GM12878 (cell line): ENCODE data around the gene ME1. TPM values are rescaled to one million over a fixed set of nuclear protein-coding genes. Genes with fewer than 3 reads are reported as not detected.

Experiments used
- ATAC-seq: fragments of 200-7000 bp; cut with Tn5 transposase; 3 replicates; pipeline ENCODE4 v1.9.1; 2020; ENCODE audit warnings: mild to moderate bottlenecking, moderate library complexity
- BruUV-seq: library from RNA; stranded (reverse); fragments of 400-500 nt; replicated peaks from 2 replicates; lab custom pipeline; 2021; lab: Mats Ljungman, UMichigan
- CTCF ChIA-PET: fragments of 300-600 bp; sonication (Branson Sonifier 250); formaldehyde crosslinking; extraction: SDS; loops from one replicate; lab custom pipeline; 2021; ENCODE audit warnings: inconsistent platforms; lab: Yijun Ruan, JAX
- POLR2A ChIA-PET: fragments of 350-600 bp; formaldehyde crosslinking; extraction: SDS; loops from one replicate; lab custom pipeline; 2021; ENCODE audit warnings: inconsistent platforms; lab: Charles Lee
- RAD21 ChIA-PET: fragments of 300-600 bp; sonication (Branson Sonifier 250); formaldehyde crosslinking; loops from one replicate; lab custom pipeline; 2023; ENCODE audit warnings: antibody characterized with exemption; ENCODE audit not compliant: unreplicated experiment; lab: Charles Lee
- SMC1A ChIA-PET: fragments of 300-600 bp; sonication (Branson Sonifier 250); formaldehyde crosslinking; loops from one replicate; lab custom pipeline; 2023; ENCODE audit not compliant: unreplicated experiment, uncharacterized antibody; lab: Charles Lee
- DNase-seq: peaks from one replicate; pipeline ENCODE4 v3.0.0-alpha.2; 2011; ENCODE audit warnings: low read depth, low spot score
- FAIRE-seq: peaks from 3 replicates; lab custom pipeline; 2011; peaks lifted over from hg19 to GRCh38; lab: Jason Lieb, UNC
- H2AFZ ChIP-seq: 2 replicates; pipeline ENCODE4 v1.6.0; 2011; ENCODE audit warnings: low read depth, low read length, control low read depth; ENCODE audit not compliant: control insufficient read depth
- H3K27ac ChIP-seq: 2 replicates; pipeline ENCODE4 v1.5.1; 2011; ENCODE audit warnings: control low read depth; ENCODE audit not compliant: control insufficient read depth, insufficient read depth
- H3K27me3 ChIP-seq, 2 experiments: replicated peaks in 1 of 2; 2 replicates each; pipeline versions ENCODE4 v1.6.0 to v1.6.1; 2011; ENCODE audit warnings: low read length in 1 of 2; ENCODE audit not compliant: control insufficient read depth in 2 of 2, insufficient read depth in 2 of 2
- H3K36me3 ChIP-seq, 2 experiments: 2 replicates each; pipeline ENCODE4 v1.5.1; 2011; ENCODE audit warnings: low read length in 1 of 2; ENCODE audit not compliant: control insufficient read depth in 2 of 2, insufficient read depth in 2 of 2
- H3K4me1 ChIP-seq: 2 replicates; pipeline ENCODE4 v1.6.1; 2011; ENCODE audit warnings: mild to moderate bottlenecking, low read length, moderate library complexity, mixed read lengths; ENCODE audit not compliant: control insufficient read depth, insufficient read depth
- H3K4me2 ChIP-seq: 2 replicates; pipeline ENCODE4 v1.6.0; 2011; ENCODE audit warnings: control low read depth; ENCODE audit not compliant: control insufficient read depth, insufficient read depth
- H3K4me3 ChIP-seq: fragments of 200-600 bp; sonication (generic); 2 replicates; pipeline ENCODE4 v1.5.1; 2016
- H3K79me2 ChIP-seq: 2 replicates; pipeline ENCODE4 v1.6.0; 2011; ENCODE audit warnings: low read length; ENCODE audit not compliant: control insufficient read depth, insufficient read depth
- H3K9ac ChIP-seq: 2 replicates; pipeline ENCODE4 v1.8.0; 2011; ENCODE audit warnings: low read length, control low read depth, mixed read lengths; ENCODE audit not compliant: control insufficient read depth, insufficient read depth
- H3K9me3 ChIP-seq: replicated peaks from 3 replicates; pipeline ENCODE4 v1.5.1; 2011; ENCODE audit warnings: mild to moderate bottlenecking, low read length; ENCODE audit not compliant: control insufficient read depth, insufficient read depth
- H4K20me1 ChIP-seq: 2 replicates; pipeline ENCODE4 v1.6.0; 2011; ENCODE audit not compliant: control insufficient read depth, insufficient read depth
- BMI1 ChIP-seq: fragments of 450-650 bp; IDR thresholded peaks from 2 replicates; pipeline ENCODE4 v1.6.1; 2016; ENCODE audit warnings: mild to moderate bottlenecking, moderate library complexity, borderline replicate concordance
- CEBPB ChIP-seq, 2 experiments: fragments of 150-350 bp in 1 of 2; IDR thresholded peaks; 2 replicates each; pipeline ENCODE4 v1.6.1; 2012 to 2014; ENCODE audit warnings: low read depth in 2 of 2, low read length in 2 of 2, borderline replicate concordance in 1 of 2, inconsistent platforms in 1 of 2
- GABPA ChIP-seq: IDR thresholded peaks from 2 replicates; pipeline ENCODE4 v1.6.1; 2014; ENCODE audit warnings: antibody characterized with exemption, low read depth, mild to moderate bottlenecking, inconsistent platforms
- MTA3 ChIP-seq: IDR thresholded peaks from 2 replicates; pipeline ENCODE4 v1.6.1; 2012; ENCODE audit warnings: low read length, inconsistent platforms, borderline replicate concordance
- NBN ChIP-seq: fragments of 450-650 bp; IDR thresholded peaks from 2 replicates; pipeline ENCODE4 v1.6.1; 2016
- PAX5 ChIP-seq: IDR thresholded peaks from 2 replicates; pipeline ENCODE4 v1.6.1; 2011; ENCODE audit warnings: low read depth, low read length, borderline replicate concordance
- RB1 ChIP-seq: fragments of 450-650 bp; formaldehyde crosslinking; IDR thresholded peaks from 2 replicates; pipeline ENCODE4 v1.6.1; 2017; ENCODE audit warnings: mild to moderate bottlenecking, borderline replicate concordance
- RELA ChIP-seq: fragments of 450-650 bp; IDR thresholded peaks from 2 replicates; pipeline ENCODE4 v1.8.0; 2014; ENCODE audit warnings: borderline replicate concordance; ENCODE audit not compliant: partially characterized antibody
- SREBF1 ChIP-seq: IDR thresholded peaks from 2 replicates; pipeline ENCODE4 v1.6.1; 2012; ENCODE audit warnings: mild to moderate bottlenecking, low read length
- STAT1 ChIP-seq: fragments of 450-650 bp; conservative IDR thresholded peaks from 2 replicates; pipeline ENCODE4 v1.6.1; 2014; ENCODE audit warnings: antibody characterized with exemption, mild to moderate bottlenecking
- TCF3 ChIP-seq: IDR thresholded peaks from 2 replicates; pipeline ENCODE4 v1.6.1; 2012; ENCODE audit warnings: low read depth, mild to moderate bottlenecking, low read length, borderline replicate concordance; ENCODE audit not compliant: insufficient read depth
- WGBS: methylation state at CpG from one replicate; pipeline ENCODE4 v1.1.6; 2016; ENCODE audit warnings: low lambda C conversion rate; ENCODE audit not compliant: insufficient replicate concordance, insufficient coverage; ENCODE audit errors: missing lambda C conversion rate; 5-methylcytosine and 5-hydroxymethylcytosine counted together
- in situ Hi-C: fragments of 300-500 bp; cut with MboI; formaldehyde crosslinking; loops from 9 replicates; pipeline ENCODE4 v1.14.3; 2018; ENCODE audit warnings: mixed read lengths
- intact Hi-C: fragments of 100-400 bp; cut with micrococcal nuclease; formaldehyde crosslinking; loops from one replicate; pipeline ENCODE4 v1.14.2; 2022; ENCODE audit not compliant: unreplicated experiment
- polyA plus RNA-seq, 11 experiments: library from polyadenylated mRNA; depleted of rRNA in 4 of 11; unstranded in 6 of 11; stranded (reverse) in 5 of 11; fragments of >200 nt; fragmentation: Nextera tagmentation in 4 of 11; fragmentation: Illumina TruSeq in 1 of 11; extraction: Ambion mirVana in 4 of 11; extraction: Trizol in 1 of 11; gene quantifications; 1 replicate in 1 of 11; 2 replicates in 10 of 11; pipeline versions ENCODE4 v1.2.1 to v1.2.3, GENCODE V29; 2011 to 2016; ENCODE audit warnings: inconsistent platforms in 2 of 11, missing spikeins in 2 of 11, low read depth in 1 of 11
- total RNA-seq, 4 experiments: library from RNA; depleted of rRNA in 3 of 4; stranded (reverse); fragments of >200 nt in 3 of 4; fragmentation: Illumina TruSeq in 1 of 4; extraction: Trizol in 1 of 4; gene quantifications; 2 replicates each; pipeline versions ENCODE4 v1.2.1 to v1.2.3, GENCODE V29; 2013 to 2021
- TF ChIP-seq, protein P1 (sequence below): fragments of 450-650 bp; IDR thresholded peaks from 2 replicates; pipeline ENCODE4 v1.6.1; 2017; ENCODE audit warnings: mild to moderate bottlenecking
- TF ChIP-seq, protein P2 (sequence below): IDR thresholded peaks from 2 replicates; pipeline ENCODE4 v1.6.1; 2012; ENCODE audit warnings: low read length, inconsistent platforms
- TF ChIP-seq, protein P3 (sequence below): IDR thresholded peaks from 2 replicates; pipeline ENCODE4 v1.6.1; 2012; ENCODE audit warnings: low read depth, low read length, improper control_type of control experiment
- TF ChIP-seq, protein P4 (sequence below): fragments of 450-650 bp; conservative IDR thresholded peaks from 2 replicates; pipeline ENCODE4 v1.6.1; 2017; ENCODE audit warnings: mild to moderate bottlenecking, moderate library complexity

The ME1 gene
- total and polyA plus RNA-seq, 10 of the 15 experiments (the other 5 are each of a cell fraction or from before 2014, with no cell fraction given), result 3.6 to 11.8 (median 8.4) TPM

DNA sequence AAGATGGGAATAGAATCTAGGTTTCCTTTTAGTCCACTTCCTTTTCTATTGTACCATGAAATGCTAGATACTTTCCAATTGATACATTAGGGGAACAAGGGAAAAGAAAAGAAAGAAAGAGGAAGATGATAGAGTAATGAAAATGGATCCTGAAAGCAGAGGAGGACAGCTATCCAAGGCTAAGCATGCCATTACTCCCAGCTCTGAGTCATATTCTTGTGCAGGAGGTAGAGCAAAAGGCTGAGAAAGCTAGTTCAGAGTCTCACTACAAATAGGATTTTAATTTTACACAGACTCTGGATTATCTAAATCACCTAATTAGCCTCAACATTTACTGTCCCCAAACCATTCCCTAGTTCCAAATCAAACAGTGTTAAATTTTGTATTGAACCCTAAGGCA is 214.0 kb downstream of the ME1 start (continued):
- TF ChIP-seq, protein P1, sequence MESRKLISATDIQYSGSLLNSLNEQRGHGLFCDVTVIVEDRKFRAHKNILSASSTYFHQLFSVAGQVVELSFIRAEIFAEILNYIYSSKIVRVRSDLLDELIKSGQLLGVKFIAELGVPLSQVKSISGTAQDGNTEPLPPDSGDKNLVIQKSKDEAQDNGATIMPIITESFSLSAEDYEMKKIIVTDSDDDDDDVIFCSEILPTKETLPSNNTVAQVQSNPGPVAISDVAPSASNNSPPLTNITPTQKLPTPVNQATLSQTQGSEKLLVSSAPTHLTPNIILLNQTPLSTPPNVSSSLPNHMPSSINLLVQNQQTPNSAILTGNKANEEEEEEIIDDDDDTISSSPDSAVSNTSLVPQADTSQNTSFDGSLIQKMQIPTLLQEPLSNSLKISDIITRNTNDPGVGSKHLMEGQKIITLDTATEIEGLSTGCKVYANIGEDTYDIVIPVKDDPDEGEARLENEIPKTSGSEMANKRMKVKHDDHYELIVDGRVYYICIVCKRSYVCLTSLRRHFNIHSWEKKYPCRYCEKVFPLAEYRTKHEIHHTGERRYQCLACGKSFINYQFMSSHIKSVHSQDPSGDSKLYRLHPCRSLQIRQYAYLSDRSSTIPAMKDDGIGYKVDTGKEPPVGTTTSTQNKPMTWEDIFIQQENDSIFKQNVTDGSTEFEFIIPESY, result no peak
- TF ChIP-seq RELA (no peak), MTA3 (no peak)
- TF ChIP-seq, all 136 proteins: peak for 0

- Histone ChIP-seq H2AFZ (peak overlapping the region; percentile 69), H3K4me3 (no peak overlapping the region), H3K27me3 (no peaks in the 10 kb centered on the region), H3K4me1 (no peaks in the 10 kb centered on the region), H3K79me2 (no peaks in the 10 kb centered on the region), H3K4me2 (no peak overlapping the region), H3K36me3 (no peaks in the 10 kb centered on the region; a peak in 2 of 4 replicates), H3K9me3 (no peaks in the 10 kb centered on the region), H3K9ac (no peak overlapping the region), H4K20me1 (no peaks in the 10 kb centered on the region), H3K27ac (no peak overlapping the region)
- WGBS, result 26% methylated on average over 7 of the region's 7 CpGs
- RAD21 ChIA-PET, result interaction anchor here (0.5 to 6.1 kb wide), 18 partner anchors 10 to 962 kb away, joined by 3 to 215 read pairs (median 3); partner anchors contain the start of genes DOP1A and UBE3D
- no TSS peak for BruUV-seq
- intact Hi-C loops, result loop anchor here (1.0 to 10.0 kb wide), 2 partner anchors 148 to 961 kb away; partner anchors contain the start of gene DOP1A
- CTCF ChIA-PET, result interaction anchor here (0.6 to 19.5 kb wide), 35 partner anchors 10 to 1005 kb away, joined by 3 to 635 read pairs (median 3); partner anchors contain the start of genes DOP1A, PRSS35 and UBE3D
- in situ Hi-C loops, result no loop called here
- peak; percentile 40 for DNase-seq
- FAIRE-seq, result peak; percentile 86
- SMC1A ChIA-PET, result interaction anchor here (0.6 to 10.5 kb wide), 31 partner anchors 11 to 945 kb away, joined by 3 to 277 read pairs (median 3); partner anchors contain the start of genes DOP1A, PGM3, PRSS35 and RWDD2A
- POLR2A ChIA-PET, result interaction anchor here (0.9 to 3.6 kb wide), 2 partner anchors 145 to 149 kb away, joined by 3 to 34 read pairs; partner anchors contain the start of genes DOP1A and UBE3D
- ATAC-seq, result peak; percentile 99
- TF ChIP-seq, protein P2, sequence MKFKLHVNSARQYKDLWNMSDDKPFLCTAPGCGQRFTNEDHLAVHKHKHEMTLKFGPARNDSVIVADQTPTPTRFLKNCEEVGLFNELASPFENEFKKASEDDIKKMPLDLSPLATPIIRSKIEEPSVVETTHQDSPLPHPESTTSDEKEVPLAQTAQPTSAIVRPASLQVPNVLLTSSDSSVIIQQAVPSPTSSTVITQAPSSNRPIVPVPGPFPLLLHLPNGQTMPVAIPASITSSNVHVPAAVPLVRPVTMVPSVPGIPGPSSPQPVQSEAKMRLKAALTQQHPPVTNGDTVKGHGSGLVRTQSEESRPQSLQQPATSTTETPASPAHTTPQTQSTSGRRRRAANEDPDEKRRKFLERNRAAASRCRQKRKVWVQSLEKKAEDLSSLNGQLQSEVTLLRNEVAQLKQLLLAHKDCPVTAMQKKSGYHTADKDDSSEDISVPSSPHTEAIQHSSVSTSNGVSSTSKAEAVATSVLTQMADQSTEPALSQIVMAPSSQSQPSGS, result no peak
- TF ChIP-seq, protein P3, sequence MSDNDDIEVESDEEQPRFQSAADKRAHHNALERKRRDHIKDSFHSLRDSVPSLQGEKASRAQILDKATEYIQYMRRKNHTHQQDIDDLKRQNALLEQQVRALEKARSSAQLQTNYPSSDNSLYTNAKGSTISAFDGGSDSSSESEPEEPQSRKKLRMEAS, result no peak
- TF ChIP-seq CEBPB (IDR thresholded peaks at IDR 0.05; ENCODE audit: borderline replicate concordance in 1 of 2, low read depth in 2 of 2, low read length in 2 of 2) (no peak), GABPA (no peak), SREBF1 (no peak), RB1 (no peak), TCF3 (no peak), NBN (0 out of 2 replicates have a peak, but pooled peaks have one; percentile 32), BMI1 (no peak), PAX5 (no peak), STAT1 (no peak)
- TF ChIP-seq, protein P4, sequence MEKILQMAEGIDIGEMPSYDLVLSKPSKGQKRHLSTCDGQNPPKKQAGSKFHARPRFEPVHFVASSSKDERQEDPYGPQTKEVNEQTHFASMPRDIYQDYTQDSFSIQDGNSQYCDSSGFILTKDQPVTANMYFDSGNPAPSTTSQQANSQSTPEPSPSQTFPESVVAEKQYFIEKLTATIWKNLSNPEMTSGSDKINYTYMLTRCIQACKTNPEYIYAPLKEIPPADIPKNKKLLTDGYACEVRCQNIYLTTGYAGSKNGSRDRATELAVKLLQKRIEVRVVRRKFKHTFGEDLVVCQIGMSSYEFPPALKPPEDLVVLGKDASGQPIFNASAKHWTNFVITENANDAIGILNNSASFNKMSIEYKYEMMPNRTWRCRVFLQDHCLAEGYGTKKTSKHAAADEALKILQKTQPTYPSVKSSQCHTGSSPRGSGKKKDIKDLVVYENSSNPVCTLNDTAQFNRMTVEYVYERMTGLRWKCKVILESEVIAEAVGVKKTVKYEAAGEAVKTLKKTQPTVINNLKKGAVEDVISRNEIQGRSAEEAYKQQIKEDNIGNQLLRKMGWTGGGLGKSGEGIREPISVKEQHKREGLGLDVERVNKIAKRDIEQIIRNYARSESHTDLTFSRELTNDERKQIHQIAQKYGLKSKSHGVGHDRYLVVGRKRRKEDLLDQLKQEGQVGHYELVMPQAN, result no peak
Observed at GRCh38 chr6:83215131-83216047, 215.5 kb downstream of the ME1 start.
